GM12878 (cell line): ENCODE data around the gene REM1. TPM values are rescaled to one million over a fixed set of nuclear protein-coding genes. Genes with fewer than 3 reads are reported as not detected.
"Not testable (repeated sequence)": the region's sequence is repeated elsewhere in the genome, so short reads cannot be mapped to it uniquely, and the experiment has no call there.

ENCODE experiments used
- ATAC-seq: fragments of 200-7000 bp; cut with Tn5 transposase; 3 replicates; pipeline ENCODE4 v1.9.1; 2020; ENCODE audit warnings: mild to moderate bottlenecking, moderate library complexity
- BruUV-seq: library from RNA; stranded (reverse); fragments of 400-500 nt; replicated peaks from 2 replicates; lab custom pipeline; 2021; lab: Mats Ljungman, UMichigan
- CTCF ChIA-PET: fragments of 300-600 bp; sonication (Branson Sonifier 250); formaldehyde crosslinking; extraction: SDS; loops from one replicate; lab custom pipeline; 2021; ENCODE audit warnings: inconsistent platforms; lab: Yijun Ruan, JAX
- POLR2A ChIA-PET: fragments of 350-600 bp; formaldehyde crosslinking; extraction: SDS; loops from one replicate; lab custom pipeline; 2021; ENCODE audit warnings: inconsistent platforms; lab: Charles Lee
- RAD21 ChIA-PET: fragments of 300-600 bp; sonication (Branson Sonifier 250); formaldehyde crosslinking; loops from one replicate; lab custom pipeline; 2023; ENCODE audit warnings: antibody characterized with exemption; ENCODE audit not compliant: unreplicated experiment; lab: Charles Lee
- SMC1A ChIA-PET: fragments of 300-600 bp; sonication (Branson Sonifier 250); formaldehyde crosslinking; loops from one replicate; lab custom pipeline; 2023; ENCODE audit not compliant: unreplicated experiment, uncharacterized antibody; lab: Charles Lee
- DNase-seq: peaks from one replicate; pipeline ENCODE4 v3.0.0-alpha.2; 2011; ENCODE audit warnings: low read depth, low spot score
- FAIRE-seq: peaks from 3 replicates; lab custom pipeline; 2011; peaks lifted over from hg19 to GRCh38; lab: Jason Lieb, UNC
- H2AFZ ChIP-seq: 2 replicates; pipeline ENCODE4 v1.6.0; 2011; ENCODE audit warnings: low read depth, low read length, control low read depth; ENCODE audit not compliant: control insufficient read depth
- H3K27ac ChIP-seq: 2 replicates; pipeline ENCODE4 v1.5.1; 2011; ENCODE audit warnings: control low read depth; ENCODE audit not compliant: control insufficient read depth, insufficient read depth
- H3K27me3 ChIP-seq, 2 experiments: replicated peaks in 1 of 2; 2 replicates each; pipeline versions ENCODE4 v1.6.0 to v1.6.1; 2011; ENCODE audit warnings: low read length in 1 of 2; ENCODE audit not compliant: control insufficient read depth in 2 of 2, insufficient read depth in 2 of 2
- H3K36me3 ChIP-seq, 2 experiments: 2 replicates each; pipeline ENCODE4 v1.5.1; 2011; ENCODE audit warnings: low read length in 1 of 2; ENCODE audit not compliant: control insufficient read depth in 2 of 2, insufficient read depth in 2 of 2
- H3K4me1 ChIP-seq: 2 replicates; pipeline ENCODE4 v1.6.1; 2011; ENCODE audit warnings: mild to moderate bottlenecking, low read length, moderate library complexity, mixed read lengths; ENCODE audit not compliant: control insufficient read depth, insufficient read depth
- H3K4me2 ChIP-seq: 2 replicates; pipeline ENCODE4 v1.6.0; 2011; ENCODE audit warnings: control low read depth; ENCODE audit not compliant: control insufficient read depth, insufficient read depth
- H3K4me3 ChIP-seq: fragments of 200-600 bp; sonication (generic); 2 replicates; pipeline ENCODE4 v1.5.1; 2016
- H3K79me2 ChIP-seq: 2 replicates; pipeline ENCODE4 v1.6.0; 2011; ENCODE audit warnings: low read length; ENCODE audit not compliant: control insufficient read depth, insufficient read depth
- H3K9ac ChIP-seq: 2 replicates; pipeline ENCODE4 v1.8.0; 2011; ENCODE audit warnings: low read length, control low read depth, mixed read lengths; ENCODE audit not compliant: control insufficient read depth, insufficient read depth
- H3K9me3 ChIP-seq: replicated peaks from 3 replicates; pipeline ENCODE4 v1.5.1; 2011; ENCODE audit warnings: mild to moderate bottlenecking, low read length; ENCODE audit not compliant: control insufficient read depth, insufficient read depth
- H4K20me1 ChIP-seq: 2 replicates; pipeline ENCODE4 v1.6.0; 2011; ENCODE audit not compliant: control insufficient read depth, insufficient read depth
- CTCF ChIP-seq, 3 experiments: IDR thresholded peaks in 2 of 3; conservative IDR thresholded peaks in 1 of 3; 2 replicates each; pipeline ENCODE4 v1.5.1; 2011; ENCODE audit warnings: low read depth in 3 of 3, low read length in 3 of 3, mild to moderate bottlenecking in 3 of 3, control low read depth in 2 of 3, moderate library complexity in 2 of 3, inconsistent platforms in 1 of 3, mixed read lengths in 1 of 3; ENCODE audit not compliant: control insufficient read depth in 2 of 3, insufficient read depth in 1 of 3; ENCODE audit errors: extremely low read depth in 1 of 3
- NFYA ChIP-seq: IDR thresholded peaks from 2 replicates; pipeline ENCODE4 v1.6.1; 2011; ENCODE audit warnings: low read depth, mild to moderate bottlenecking, low read length, improper control_type of control experiment, borderline replicate concordance
- POLR2AphosphoS5 ChIP-seq: IDR thresholded peaks from 2 replicates; pipeline ENCODE4 v1.6.1; 2011; ENCODE audit warnings: mild to moderate bottlenecking, low read length, inconsistent platforms
- WGBS: methylation state at CpG from one replicate; pipeline ENCODE4 v1.1.6; 2016; ENCODE audit warnings: low lambda C conversion rate; ENCODE audit not compliant: insufficient replicate concordance, insufficient coverage; ENCODE audit errors: missing lambda C conversion rate; 5-methylcytosine and 5-hydroxymethylcytosine counted together
- in situ Hi-C: fragments of 300-500 bp; cut with MboI; formaldehyde crosslinking; loops from 9 replicates; pipeline ENCODE4 v1.14.3; 2018; ENCODE audit warnings: mixed read lengths
- intact Hi-C: fragments of 100-400 bp; cut with micrococcal nuclease; formaldehyde crosslinking; loops from one replicate; pipeline ENCODE4 v1.14.2; 2022; ENCODE audit not compliant: unreplicated experiment
- polyA plus RNA-seq, 11 experiments: library from polyadenylated mRNA; depleted of rRNA in 4 of 11; unstranded in 6 of 11; stranded (reverse) in 5 of 11; fragments of >200 nt; fragmentation: Nextera tagmentation in 4 of 11; fragmentation: Illumina TruSeq in 1 of 11; extraction: Ambion mirVana in 4 of 11; extraction: Trizol in 1 of 11; gene quantifications; 1 replicate in 1 of 11; 2 replicates in 10 of 11; pipeline versions ENCODE4 v1.2.1 to v1.2.3, GENCODE V29; 2011 to 2016; ENCODE audit warnings: inconsistent platforms in 2 of 11, missing spikeins in 2 of 11, low read depth in 1 of 11
- total RNA-seq, 4 experiments: library from RNA; depleted of rRNA in 3 of 4; stranded (reverse); fragments of >200 nt in 3 of 4; fragmentation: Illumina TruSeq in 1 of 4; extraction: Trizol in 1 of 4; gene quantifications; 2 replicates each; pipeline versions ENCODE4 v1.2.1 to v1.2.3, GENCODE V29; 2013 to 2021

The REM1 gene
- total and polyA plus RNA-seq, 10 of the 15 experiments (the other 5 are each of a cell fraction or from before 2014, with no cell fraction given) = not detected

GRCh38 chr20:31517373-31517772 lies 42.3 kb downstream of the REM1 start:
- Histone ChIP-seq H2AFZ (no peak overlapping the region), H4K20me1 (no peaks in the 10 kb centered on the region), H3K4me3 (peak overlapping the region; percentile 90; the same call in 1 of the 2 replicates), H3K27ac (peak overlapping the region; percentile 4; the same call in 1 of the 2 replicates), H3K79me2 (peaks cover 59% of the 10 kb centered on the region)
- SMC1A ChIA-PET = no interaction called here
- no TSS peak for BruUV-seq
- intact Hi-C loops = loop anchor here (5.0 kb wide), 1 partner anchor 205 kb away; the partner anchor contains the start of gene BCL2L1
- POLR2A ChIA-PET = no interaction called here
- CTCF ChIA-PET = no interaction called here
- ATAC-seq = no peak; the same call in 2 of the 3 replicates
- WGBS = 98% methylated on average over 4 of the region's 4 CpGs
- TF ChIP-seq POLR2AphosphoS5 (peak; percentile 5; the same call in 1 of the 2 replicates), CTCF (IDR thresholded peaks at IDR 0.05 in 2 of 3, conservative IDR thresholded peaks at IDR 0.05 in 1 of 3; ENCODE audit: control insufficient read depth in 2 of 3, extremely low read depth in 1 of 3, insufficient read depth in 1 of 3, low read depth in 3 of 3, low read length in 3 of 3) (peak in 1 of 3 experiments; percentile 10; a peak in 2 of 6 replicates), NFYA (no peak)
- TF ChIP-seq, all 136 proteins: peak for 2
- H3K9ac ChIP-seq = no peak overlapping the region
- no peak for FAIRE-seq
- no peaks in the 10 kb centered on the region for H3K27me3 ChIP-seq
- no peak for DNase-seq
- RAD21 ChIA-PET = interaction anchor here (0.6 kb wide), 1 partner anchor 95 kb away, joined by 3 read pairs; no protein-coding TSS in a partner anchor
- in situ Hi-C loops = no loop called here
- H3K36me3 ChIP-seq = 0 out of 4 replicates have a peak, but pooled peaks cover 0 to 2% of the 10 kb centered on the region in 2 experiments
- H3K9me3 ChIP-seq = no peaks in the 10 kb centered on the region
- peaks cover 10% of the 10 kb centered on the region for H3K4me1 ChIP-seq
- peak overlapping the region; percentile 85 for H3K4me2 ChIP-seq

- 88% methylated on average over 7 of the region's 7 CpGs for WGBS
- BruUV-seq, H3K4me1 ChIP-seq, intact Hi-C loops, ATAC-seq, H3K9ac ChIP-seq, H3K27ac ChIP-seq, H3K27me3 ChIP-seq, DNase-seq, H3K9me3 ChIP-seq, H3K4me3 ChIP-seq, POLR2A ChIA-PET, FAIRE-seq, H4K20me1 ChIP-seq, H3K4me2 ChIP-seq, H2AFZ ChIP-seq, in situ Hi-C loops: not testable (repeated sequence)
- RAD21 ChIA-PET = interaction anchor here (0.9 to 1.1 kb wide), 2 partner anchors 18 to 91 kb away, joined by 3 to 4 read pairs; no protein-coding TSS in a partner anchor
- peaks cover 0 to 11% of the 10 kb centered on the region in 2 experiments; a peak in 2 of 4 replicates for H3K36me3 ChIP-seq
- H3K79me2 ChIP-seq = peaks cover 50% of the 10 kb centered on the region
- CTCF ChIA-PET = interaction anchor here (0.7 to 2.2 kb wide), 7 partner anchors 19 to 202 kb away, joined by 3 to 9 read pairs (median 3); no protein-coding TSS in a partner anchor
- SMC1A ChIA-PET = interaction anchor here (0.6 to 1.8 kb wide), 2 partner anchors 11 to 40 kb away, joined by 3 to 6 read pairs; no protein-coding TSS in a partner anchor
Measured at GRCh38 chr20:31521267-31521666, 46.2 kb downstream of the REM1 start.
